Upper lobe of left lung (tissue), 4 donors: Measurements from ENCODE around the gene APOB.

Source experiments
- POLR2A ChIP-seq, 4 donors: fragments of 450-650 bp; IDR thresholded peaks; one replicate each; pipeline ENCODE4 v1.5.1; 2016 to 2017; ENCODE audit warnings: antibody characterized with exemption in 4 of 4, mild to moderate bottlenecking in 2 of 4
- TF ChIP-seq, protein P1 (sequence below), 6 experiments: fragments of 450-650 bp in 4 of 6; fragments of 200-600 bp in 2 of 6; sonication (generic) in 2 of 6; IDR thresholded peaks; one replicate each; pipeline ENCODE4 v1.5.1; 2016 to 2019; ENCODE audit warnings: antibody characterized with exemption in 6 of 6

DNA sequence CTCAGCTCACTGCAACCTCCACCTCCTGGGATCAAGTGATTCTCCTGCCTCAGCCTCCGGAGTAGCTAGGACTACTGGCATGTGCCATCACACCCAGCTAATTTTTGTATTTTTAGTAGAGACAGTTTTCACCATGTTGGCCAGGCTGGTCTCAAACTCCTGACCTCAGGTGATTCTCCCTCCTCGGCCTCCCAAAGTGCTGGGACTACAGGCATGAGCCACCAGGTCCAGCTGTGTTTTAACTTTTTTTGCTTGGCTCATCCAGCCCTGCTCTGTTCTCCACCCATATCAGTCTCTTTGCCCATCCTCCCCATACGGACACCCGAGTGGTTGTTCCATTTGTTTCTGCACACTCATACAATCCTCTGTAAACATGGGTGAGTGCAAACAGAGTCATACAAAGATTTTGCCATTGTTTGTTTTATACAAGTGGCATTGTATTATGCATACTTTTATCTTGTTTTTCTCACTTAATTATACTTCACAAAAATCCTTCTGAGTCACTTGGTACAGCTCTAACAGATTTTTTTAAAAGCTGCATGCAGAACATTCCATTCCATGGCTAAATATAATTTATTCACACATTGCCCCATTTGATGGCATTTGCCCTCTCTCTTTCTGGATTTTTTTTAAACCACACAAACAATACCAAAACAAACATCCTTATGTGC, 5.3 kb downstream of the APOB start:
- no peak for TF ChIP-seq POLR2A (IDR thresholded peaks at IDR 0.05)
- TF ChIP-seq, protein P1, sequence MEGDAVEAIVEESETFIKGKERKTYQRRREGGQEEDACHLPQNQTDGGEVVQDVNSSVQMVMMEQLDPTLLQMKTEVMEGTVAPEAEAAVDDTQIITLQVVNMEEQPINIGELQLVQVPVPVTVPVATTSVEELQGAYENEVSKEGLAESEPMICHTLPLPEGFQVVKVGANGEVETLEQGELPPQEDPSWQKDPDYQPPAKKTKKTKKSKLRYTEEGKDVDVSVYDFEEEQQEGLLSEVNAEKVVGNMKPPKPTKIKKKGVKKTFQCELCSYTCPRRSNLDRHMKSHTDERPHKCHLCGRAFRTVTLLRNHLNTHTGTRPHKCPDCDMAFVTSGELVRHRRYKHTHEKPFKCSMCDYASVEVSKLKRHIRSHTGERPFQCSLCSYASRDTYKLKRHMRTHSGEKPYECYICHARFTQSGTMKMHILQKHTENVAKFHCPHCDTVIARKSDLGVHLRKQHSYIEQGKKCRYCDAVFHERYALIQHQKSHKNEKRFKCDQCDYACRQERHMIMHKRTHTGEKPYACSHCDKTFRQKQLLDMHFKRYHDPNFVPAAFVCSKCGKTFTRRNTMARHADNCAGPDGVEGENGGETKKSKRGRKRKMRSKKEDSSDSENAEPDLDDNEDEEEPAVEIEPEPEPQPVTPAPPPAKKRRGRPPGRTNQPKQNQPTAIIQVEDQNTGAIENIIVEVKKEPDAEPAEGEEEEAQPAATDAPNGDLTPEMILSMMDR (IDR thresholded peaks at IDR 0.05) = no peak
